ENCODE data around the gene NTM.

The NTM gene

GRCh38 chr11:131687291-131688047, 317.1 kb downstream of the NTM start:
- no peak for DNase-seq (ENCODE audit: low spot score)

DNA sequence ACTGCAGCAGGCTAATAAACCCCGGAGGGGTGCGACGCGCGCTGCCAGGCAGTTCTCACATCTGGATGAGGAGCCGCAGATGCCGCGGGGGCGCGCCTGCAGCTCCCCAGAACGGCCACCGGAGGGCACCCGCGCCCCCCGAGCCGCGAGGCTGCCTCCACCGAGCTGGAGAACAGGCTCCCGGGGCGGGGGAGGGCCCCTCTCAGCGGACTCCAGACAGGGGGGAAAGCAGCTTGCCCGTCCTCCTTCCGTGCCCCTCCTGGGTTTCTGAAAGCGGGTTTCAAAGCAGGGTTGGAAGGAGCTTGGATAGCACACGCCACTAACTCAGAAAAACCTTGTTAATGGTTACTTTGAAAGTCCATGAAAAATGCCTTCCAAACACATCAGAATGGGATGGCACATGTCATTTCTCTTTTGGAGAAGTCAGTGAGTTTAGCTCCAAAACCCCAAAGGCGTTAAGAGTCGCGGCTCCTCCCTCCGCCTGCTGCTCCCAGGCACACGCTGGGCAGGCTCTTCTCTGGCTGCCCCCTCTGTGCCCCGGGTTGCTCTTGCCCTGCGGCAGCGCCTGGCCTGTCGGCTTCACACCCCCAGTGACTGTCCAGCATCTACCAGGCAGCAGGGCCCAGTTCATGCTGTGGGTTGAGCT, 317.8 kb downstream of the NTM start:
- DNase-seq (ENCODE audit: low spot score): peak; percentile 97

DNA sequence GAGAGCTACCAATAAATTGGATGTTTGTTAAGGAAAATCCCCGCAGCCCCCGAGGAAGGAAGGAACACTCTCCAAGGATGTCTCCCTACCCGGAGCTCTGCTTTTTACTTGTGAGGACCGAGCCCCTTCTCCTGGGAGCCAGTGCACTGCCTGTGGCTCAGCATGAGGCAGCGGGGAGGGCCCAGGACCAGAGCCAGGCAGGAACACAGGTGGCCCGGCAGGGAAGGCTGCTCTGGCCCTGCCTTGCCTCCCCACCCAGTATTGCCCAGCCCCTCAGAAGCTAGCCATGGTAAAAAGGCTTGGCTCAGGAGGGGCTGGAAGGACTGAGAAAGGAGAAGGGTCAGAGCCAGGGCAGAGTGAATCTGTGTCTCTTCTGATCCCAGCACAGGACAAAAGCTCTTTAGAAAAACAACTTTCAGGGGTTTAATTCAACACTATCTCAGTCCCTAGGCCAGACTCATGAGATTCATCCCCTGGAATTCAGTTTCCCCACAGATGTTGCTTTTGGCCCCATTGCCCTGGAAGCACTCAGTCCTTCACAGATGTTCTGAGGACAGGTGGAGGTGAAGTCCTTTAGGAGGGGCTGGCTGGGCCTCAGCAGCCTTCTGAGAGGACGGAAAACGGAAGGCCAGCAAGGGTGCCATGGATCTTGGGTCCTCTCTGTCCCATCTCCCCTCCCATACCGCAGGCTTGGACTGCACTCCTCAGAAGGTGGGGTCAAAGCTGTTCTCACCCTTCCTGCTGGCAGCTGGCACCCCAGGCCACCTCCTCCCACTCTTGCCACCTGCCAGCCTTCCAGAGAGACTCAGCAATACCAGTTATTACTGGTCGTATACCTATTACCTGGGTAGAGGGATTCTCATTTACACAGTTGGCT, 318.9 kb downstream of the NTM start:
- no peak for DNase-seq (ENCODE audit: low spot score)

GRCh38 chr11:131690362-131690761, 319.9 kb downstream of the NTM start:
- no peak for DNase-seq (ENCODE audit: low spot score)

DNA sequence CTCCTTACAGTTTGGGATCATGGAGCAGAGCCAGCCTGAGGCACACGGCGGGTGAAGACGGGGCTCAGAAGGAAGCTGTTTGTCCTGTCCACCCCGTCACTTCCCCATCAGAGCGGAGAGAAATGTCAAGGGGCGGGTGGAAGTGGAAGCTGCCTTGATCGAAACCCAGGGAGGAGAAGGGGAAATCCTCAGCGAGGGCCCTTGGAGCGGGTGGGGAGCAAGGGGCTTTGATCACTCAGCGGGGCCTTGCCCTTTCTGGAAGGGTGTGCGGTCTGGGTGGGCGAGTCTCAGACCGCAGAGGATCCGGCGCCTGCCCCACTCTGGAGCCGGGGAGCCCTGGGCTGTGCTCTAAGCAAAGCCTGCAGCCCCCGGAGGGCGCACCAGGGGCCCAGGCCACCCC, 320.4 kb downstream of the NTM start:
- no peak for DNase-seq (ENCODE audit: low spot score)

DNA sequence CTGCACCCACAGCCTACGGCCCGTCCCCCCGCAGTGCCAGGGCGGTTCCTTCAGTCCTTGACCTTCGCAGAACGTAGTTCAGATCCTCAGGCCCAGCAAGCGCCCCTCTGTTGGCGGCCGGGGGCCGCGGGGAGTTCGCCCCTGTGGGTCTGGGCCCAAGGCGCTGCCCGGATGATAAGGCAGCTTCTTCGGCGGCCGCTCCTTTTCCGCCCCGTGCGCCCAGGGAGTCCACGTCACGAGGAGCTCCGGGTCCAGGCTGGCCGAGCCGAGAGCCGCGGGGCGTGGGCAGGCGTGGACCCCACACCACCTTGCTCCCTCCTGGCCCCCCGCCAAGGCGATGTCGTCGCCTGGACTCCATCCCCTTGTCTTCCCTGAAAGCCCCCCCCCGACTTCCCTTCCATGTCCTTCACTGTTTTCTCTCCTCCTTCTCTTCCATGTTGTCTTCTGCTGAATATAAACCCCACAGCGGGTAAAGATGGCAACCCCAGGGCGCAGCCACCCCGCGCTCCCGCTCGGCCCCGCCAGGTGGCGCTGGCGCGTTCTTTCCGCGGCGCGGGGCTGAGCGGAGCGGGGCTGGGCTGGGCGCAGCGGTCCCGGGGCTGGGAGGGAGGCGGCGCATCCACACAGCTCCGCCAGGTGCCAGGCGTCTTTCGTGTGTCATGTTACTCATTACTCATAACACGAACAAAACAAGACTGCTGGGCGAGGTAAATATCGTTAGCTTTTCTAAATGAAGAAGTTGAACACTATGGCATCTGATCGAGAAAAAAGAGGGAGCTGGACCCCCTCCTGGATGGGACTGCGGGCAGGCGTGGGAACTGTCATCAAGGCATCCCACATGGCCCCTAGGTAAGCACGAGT, 321.0 kb downstream of the NTM start:
- DNase-seq (ENCODE audit: low spot score): peak; percentile 91

DNA sequence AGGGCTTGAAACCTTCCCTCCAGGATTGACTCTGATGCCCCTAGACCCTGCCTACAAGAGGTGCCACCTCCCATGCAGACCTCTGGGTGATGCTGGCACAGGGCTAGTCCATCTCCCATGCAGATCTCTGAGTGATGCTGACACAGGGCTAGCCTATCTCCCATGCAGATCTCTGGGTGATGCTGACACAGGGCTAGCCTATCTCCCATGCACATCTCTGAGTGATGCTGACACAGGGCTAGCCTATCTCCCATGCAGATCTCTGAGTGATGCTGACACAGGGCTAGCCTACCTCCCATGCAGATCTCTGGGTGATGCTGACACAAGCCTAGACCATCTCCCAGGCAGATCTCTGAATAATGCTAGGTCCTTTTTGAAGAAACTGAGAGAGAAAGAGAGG, 321.7 kb downstream of the NTM start:
- DNase-seq (ENCODE audit: low spot score): no peak

DNA sequence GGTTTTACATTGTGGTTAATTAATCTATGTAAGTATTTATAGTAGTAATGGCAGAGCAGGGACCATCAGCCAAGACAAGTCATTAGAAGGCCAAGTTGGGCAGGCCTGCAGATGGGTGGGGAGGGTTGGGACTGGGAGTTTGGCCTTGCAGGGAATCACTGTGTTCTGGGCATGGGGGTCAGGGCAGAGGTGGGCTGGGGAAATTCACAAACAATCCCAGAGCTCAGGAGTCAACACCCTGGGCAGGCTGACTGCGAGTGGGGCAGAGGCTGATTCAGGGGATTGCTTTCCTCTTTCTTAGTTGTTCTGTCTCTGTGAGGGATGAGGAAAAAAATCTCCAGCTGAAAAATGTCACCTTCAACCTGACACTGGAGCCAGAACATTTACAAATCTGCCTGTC, 322.5 kb downstream of the NTM start:
- no peak for DNase-seq (ENCODE audit: low spot score)

- DNase-seq (ENCODE audit: low spot score): no peak
Observed at GRCh38 chr11:131693756-131694155, 323.3 kb downstream of the NTM start.

DNA sequence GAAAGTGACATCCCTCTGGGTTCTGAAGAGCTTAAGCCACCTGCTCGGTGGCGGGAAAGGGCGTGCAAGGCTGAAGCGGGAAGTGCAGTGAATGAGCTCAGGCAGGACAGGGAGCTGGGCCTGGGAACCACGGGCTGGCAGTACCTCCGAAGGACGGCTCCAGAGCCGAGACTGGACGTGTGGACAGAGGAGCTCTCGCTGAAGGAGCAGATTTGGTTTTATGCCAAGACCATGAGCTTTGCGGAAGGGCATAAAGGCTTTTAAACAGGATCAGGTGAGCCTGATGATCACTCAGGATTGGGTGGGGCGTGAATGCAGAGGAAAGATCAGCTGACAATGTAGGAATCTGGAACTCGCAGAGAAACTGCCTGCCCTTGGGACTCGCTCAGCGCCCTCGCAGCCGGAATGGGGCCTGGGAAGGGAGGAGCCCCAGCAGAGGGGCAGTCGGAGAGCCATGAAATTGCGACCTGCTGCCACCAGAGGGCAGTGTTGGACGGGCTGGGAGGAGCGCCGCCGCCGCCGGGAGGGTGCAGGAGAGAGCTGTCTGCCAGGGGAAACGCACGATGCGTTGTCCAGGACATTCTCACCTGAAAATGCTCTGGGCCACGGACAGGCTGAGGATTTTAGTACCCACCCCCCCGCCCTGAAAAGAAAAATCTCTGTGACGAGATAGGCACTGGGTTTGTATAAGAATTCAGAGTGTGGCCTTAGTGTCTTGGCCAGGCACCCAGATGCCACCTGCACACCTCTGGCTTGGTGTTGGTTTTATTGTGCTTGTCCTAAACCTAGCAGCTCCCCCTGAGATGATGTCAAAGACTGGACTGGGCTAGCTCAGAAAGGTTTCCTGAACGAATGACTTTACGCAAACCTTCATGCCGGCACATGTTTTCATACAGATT, 324.4 kb downstream of the NTM start:
- peak; percentile 90 for DNase-seq (ENCODE audit: low spot score)

DNA sequence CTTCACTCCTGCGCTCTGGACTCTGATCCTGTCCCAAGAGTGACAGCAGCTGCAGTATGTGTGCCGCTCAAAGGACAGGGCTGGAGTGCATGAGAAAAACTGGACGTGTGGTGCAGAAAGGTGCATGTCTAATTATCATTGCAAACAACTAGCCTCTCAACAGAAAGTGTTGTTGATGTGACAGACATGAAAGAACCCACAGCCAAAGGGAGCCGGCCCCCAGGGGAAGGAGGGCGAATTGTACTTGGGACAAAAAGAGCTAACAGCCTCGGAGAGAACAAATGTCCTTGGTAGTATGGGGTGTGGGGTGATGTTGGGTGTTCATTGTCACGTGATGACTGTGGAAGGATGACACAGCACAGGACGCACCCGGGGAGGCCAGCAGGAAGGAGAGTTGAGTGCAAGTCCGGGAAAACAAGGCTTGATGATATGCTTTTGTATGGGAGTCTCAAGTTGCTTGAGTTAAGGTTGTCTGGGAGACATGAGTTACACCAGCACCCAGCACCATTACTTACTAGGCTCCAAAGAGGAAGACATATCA, 325.5 kb downstream of the NTM start:
- DNase-seq (ENCODE audit: low spot score): no peak

DNA sequence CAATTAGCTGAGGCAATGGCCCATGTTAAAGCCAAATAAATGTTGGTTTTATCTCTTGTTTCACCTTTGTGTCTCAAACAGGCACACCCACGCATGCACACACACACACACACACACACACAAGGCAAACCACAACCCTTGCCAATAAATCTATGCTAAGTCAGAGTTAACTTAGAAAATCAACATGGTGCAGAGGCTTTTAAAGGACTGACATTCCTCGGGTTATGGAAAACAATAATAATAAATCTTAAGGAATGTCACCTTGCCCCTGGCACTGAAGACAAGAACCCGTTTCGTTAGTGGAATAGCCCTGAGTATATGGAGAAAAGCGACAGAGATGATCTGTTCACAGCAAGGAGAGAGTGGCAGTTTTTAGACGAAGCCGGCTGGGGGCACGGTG, 326.3 kb downstream of the NTM start:
- DNase-seq (ENCODE audit: low spot score): no peak

GRCh38 chr11:131703311-131703710, 332.9 kb downstream of the NTM start:
- DNase-seq (ENCODE audit: low spot score): no peak

GRCh38 chr11:131704682-131705081, 334.3 kb downstream of the NTM start:
- no peak for DNase-seq (ENCODE audit: low spot score)

DNA sequence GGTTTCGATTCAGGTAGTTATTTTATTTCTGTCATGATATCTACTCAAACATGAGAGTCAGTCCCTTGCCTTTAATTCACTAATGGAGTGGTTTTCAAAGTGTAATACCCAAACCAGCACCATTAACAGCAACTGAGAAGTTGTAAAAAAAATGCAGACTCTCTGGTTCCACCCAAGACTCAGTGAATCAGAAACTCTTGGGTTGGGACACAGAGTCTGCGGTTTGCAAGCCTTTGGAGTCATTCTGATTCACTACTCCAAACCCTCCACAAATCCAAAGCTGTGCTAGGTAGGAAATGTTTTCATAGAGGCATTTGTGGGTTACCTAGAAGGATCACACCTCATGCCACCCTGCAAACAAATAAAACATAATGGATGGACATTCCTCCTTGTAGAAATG, 340.1 kb downstream of the NTM start:
- DNase-seq (ENCODE audit: low spot score): no peak

DNA sequence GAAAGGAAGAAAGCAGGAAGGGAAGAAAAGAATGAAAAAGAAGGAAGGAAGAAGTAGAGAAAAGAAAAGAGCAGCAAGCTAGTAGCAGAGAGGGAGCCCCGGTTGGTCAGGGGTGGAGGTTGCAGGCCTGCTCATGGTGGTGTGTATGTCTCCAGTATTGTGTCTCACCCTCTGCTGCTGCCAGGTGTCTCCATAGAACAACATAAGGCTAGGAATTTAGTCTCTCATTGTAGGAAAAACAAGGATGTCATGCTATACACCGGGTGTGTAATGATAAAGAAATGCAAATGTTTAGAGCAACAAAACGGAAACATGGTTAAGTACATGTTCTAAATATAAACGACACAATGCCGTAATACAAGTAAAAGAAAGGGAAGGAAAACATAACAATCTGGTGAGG, 342.5 kb downstream of the NTM start:
- DNase-seq (ENCODE audit: low spot score): no peak

DNA sequence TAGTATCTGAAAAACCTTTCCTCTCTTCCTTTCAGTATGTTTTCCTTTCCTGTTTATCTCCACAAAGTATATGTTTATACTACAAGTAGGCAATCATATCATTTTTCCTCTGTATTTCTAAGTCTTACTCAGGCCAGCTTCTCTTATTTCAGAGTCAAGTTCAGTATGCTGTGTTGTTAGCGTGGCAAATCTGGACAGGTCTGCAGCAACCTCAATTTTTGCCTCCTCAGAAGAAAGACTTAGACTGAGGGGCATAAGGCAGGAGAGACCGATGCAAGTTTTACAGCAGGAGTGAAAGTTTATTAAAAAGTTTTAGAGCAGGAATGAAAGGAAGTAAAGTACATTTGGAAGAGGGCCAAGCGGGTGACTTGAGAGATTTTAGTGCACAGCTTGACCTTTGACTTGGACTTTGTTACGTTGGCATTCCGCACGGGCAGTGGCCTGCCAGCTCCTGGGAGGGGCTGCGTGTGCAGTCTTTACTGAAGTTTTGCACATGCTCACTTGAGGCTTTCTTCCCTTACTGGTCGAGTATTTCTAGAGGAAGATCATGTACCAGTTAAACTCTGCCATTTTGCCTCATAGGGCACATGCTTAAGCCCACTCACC, 343.2 kb downstream of the NTM start:
- DNase-seq (ENCODE audit: low spot score): no peak

DNA sequence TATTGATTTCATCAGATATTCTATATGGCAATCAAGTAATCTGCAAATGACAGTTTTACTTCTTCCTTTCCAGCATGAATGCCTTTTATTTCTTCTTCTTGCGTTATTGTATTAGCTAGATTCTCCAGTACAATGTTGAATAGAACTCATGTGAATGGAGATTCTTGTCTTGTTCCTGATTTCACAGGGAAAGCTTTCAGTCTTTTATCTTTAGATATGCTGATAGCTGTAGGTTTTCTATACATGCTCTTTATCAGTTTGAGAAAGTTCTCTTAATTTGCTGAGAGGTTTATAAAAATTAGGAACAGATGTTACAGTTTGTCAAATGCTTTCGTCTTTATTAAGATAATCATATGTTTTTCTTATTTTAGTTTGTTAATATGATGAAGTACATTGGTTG, 347.2 kb downstream of the NTM start:
- no peak for DNase-seq (ENCODE audit: low spot score)

DNA sequence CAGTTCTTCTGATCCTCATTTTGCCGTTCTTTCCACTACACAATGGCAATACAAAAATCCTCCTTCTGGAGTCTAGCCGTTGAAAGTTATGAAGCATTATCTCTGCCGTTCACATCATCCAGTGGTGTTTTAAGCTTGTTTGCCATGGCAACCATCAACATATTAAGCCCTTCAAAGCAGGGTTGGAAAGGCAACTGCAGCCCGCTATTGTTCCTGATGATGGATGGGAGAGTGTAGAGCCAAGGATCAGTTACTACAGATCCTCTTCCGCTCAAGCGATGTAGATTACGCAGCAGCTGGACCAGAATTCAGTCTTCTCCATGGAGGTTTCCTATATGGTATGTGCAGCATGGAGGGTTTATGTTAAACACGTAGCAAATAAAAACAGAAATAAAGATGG, 352.7 kb downstream of the NTM start:
- no peak for DNase-seq (ENCODE audit: low spot score)

DNA sequence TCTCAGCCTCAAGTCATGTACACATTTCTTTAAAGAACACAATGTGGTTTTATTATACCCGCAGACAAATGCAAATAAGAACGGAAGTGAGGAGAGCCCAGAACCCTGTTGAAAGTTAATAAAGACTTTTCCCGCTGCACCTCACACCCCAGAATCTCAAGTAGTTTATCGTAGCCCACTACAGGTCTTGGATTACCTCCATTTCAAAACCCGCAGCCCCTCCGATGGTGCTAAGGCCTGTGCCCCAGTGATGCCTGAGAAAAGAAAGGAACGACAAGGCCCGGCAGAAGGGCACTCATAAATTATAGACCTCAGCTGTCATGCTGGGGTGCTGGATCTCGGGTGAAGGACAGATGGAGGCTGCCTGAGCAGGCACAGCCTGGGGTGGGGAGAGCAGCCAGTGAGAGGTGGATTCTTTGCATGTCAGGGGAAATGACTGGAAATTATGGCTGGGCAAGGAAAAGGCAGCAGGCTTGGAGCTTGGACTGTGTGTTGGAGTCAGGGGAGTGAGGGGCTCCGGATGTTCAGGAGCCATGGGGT, 354.1 kb downstream of the NTM start:
- DNase-seq (ENCODE audit: low spot score): no peak

Measured in iPS-NIHi11 (cell line).